ENCODE results near the gene DRC7. TPM values are rescaled to one million over a fixed set of nuclear protein-coding genes. Genes with fewer than 3 reads are reported as not detected.

Gene DRC7
- total and polyA plus RNA-seq, 9 of the 15 experiments (the other 6 are each of a cell fraction or from before 2014, with no cell fraction given), result 0.04 to 0.33 (median 0.12) TPM; not detected in 3

DNA sequence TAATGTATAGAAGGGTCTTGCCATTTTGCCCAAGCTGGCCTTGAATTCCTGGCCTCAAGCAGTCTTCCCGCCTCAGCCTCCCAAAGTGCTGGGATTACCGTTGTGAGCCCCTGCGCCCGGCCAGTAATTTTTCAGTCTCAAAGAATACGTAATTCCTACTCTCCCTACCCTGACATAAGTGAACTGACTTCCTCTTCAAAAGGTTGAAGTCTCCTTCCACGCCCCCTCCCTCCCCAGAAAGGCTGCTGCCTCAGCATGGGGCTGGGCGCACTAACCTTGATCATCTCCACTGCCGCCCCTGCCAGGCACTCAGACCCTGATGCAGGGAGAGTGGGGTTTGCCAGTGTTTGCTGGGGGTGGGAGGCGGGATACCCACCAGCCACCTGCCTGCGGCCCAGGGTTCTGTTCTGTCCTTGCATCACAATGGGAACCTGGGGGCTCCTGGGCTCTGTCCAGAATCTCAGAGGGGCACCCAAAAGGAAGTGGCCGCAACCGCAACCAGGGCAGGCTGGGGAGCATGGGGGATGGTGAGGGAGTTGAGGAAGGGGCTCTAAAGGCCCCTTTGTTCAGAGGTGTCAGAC is 80.2 kb downstream of the DRC7 start:
- Histone ChIP-seq H3K4me3 (no peak overlapping the region), H3K4me1 (replicated peaks in 1 of 2; ENCODE audit: control insufficient read depth in 2 of 2, insufficient read depth in 2 of 2, low read length in 2 of 2) (peaks cover 0 to 3% of the 10 kb centered on the region in 2 experiments; a peak in 1 of 5 replicates), H4K20me1 (replicated peaks; ENCODE audit: control insufficient read depth, insufficient read depth, low read length) (no peaks in the 10 kb centered on the region), H3K9me1 (ENCODE audit: control insufficient read depth, insufficient read depth, low read length) (no peaks in the 10 kb centered on the region), H3K79me2 (ENCODE audit: control insufficient read depth, insufficient read depth, low read length) (no peaks in the 10 kb centered on the region), H3K9ac (ENCODE audit: insufficient read depth in 1 of 2, low read depth in 2 of 2, low read length in 2 of 2) (no peak overlapping the region), H3K9me3 (replicated peaks; ENCODE audit: control insufficient read depth, insufficient read depth, low read depth, low read length) (no peaks in the 10 kb centered on the region), H3K36me3 (ENCODE audit: control insufficient read depth, insufficient read depth, low read length) (peaks cover 60% of the 10 kb centered on the region; the same call in 2 of the 3 replicates), H2AFZ (ENCODE audit: low read depth, low read length) (no peak overlapping the region), H3K27ac (ENCODE audit: extremely low read depth, low read depth, low read length) (no peak overlapping the region), H3K4me2 (ENCODE audit: insufficient read depth, low read length) (no peak overlapping the region), H3K27me3 (ENCODE audit: control insufficient read depth in 2 of 2, insufficient read depth in 2 of 2, low read length in 2 of 2) (no peaks in the 10 kb centered on the region)
- no peak for FAIRE-seq
- in situ Hi-C loops (cut with MboI) (no loop called here), intact Hi-C loops (cut with micrococcal nuclease) (no loop called here)
- CTCF ChIA-PET (ENCODE audit: low intra/inter-chr PET ratio), result no interaction called here
- WGBS (ENCODE audit: insufficient coverage, low coverage, missing lambda C conversion rate), result 95% methylated on average over 11 of the region's 12 CpGs
- POLR2A ChIA-PET, result interaction anchor here (0.6 kb wide), 1 partner anchor 177 kb away, joined by 4 read pairs; no protein-coding TSS in a partner anchor
- DNase-seq (ENCODE audit: extremely low read depth in 1 of 4, low spot score in 3 of 4), result no peak
- no peak for ATAC-seq
- BruUV-seq (replicated peaks), result no TSS peak
- no peak for TF ChIP-seq ZNF384 (IDR thresholded peaks at IDR 0.05; ENCODE audit: low read depth, low read length)
- no peak for TF ChIP-seq HMG20B (CRISPR knock-in tag; IDR thresholded peaks at IDR 0.05)
- TF ChIP-seq ZSCAN29 (IDR thresholded peaks at IDR 0.05), result no peak
- TF ChIP-seq MYNN (IDR thresholded peaks at IDR 0.05), result no peak
- no peak for TF ChIP-seq MYNN (CRISPR knock-in tag; IDR thresholded peaks at IDR 0.05)
- TF ChIP-seq, protein P1, sequence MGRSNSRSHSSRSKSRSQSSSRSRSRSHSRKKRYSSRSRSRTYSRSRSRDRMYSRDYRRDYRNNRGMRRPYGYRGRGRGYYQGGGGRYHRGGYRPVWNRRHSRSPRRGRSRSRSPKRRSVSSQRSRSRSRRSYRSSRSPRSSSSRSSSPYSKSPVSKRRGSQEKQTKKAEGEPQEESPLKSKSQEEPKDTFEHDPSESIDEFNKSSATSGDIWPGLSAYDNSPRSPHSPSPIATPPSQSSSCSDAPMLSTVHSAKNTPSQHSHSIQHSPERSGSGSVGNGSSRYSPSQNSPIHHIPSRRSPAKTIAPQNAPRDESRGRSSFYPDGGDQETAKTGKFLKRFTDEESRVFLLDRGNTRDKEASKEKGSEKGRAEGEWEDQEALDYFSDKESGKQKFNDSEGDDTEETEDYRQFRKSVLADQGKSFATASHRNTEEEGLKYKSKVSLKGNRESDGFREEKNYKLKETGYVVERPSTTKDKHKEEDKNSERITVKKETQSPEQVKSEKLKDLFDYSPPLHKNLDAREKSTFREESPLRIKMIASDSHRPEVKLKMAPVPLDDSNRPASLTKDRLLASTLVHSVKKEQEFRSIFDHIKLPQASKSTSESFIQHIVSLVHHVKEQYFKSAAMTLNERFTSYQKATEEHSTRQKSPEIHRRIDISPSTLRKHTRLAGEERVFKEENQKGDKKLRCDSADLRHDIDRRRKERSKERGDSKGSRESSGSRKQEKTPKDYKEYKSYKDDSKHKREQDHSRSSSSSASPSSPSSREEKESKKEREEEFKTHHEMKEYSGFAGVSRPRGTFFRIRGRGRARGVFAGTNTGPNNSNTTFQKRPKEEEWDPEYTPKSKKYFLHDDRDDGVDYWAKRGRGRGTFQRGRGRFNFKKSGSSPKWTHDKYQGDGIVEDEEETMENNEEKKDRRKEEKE (IDR thresholded peaks at IDR 0.05; ENCODE audit: borderline replicate concordance in 1 of 2, control insufficient read depth in 1 of 2, low read depth in 2 of 2, low read length in 1 of 2), result no peak
- TF ChIP-seq, protein P2, sequence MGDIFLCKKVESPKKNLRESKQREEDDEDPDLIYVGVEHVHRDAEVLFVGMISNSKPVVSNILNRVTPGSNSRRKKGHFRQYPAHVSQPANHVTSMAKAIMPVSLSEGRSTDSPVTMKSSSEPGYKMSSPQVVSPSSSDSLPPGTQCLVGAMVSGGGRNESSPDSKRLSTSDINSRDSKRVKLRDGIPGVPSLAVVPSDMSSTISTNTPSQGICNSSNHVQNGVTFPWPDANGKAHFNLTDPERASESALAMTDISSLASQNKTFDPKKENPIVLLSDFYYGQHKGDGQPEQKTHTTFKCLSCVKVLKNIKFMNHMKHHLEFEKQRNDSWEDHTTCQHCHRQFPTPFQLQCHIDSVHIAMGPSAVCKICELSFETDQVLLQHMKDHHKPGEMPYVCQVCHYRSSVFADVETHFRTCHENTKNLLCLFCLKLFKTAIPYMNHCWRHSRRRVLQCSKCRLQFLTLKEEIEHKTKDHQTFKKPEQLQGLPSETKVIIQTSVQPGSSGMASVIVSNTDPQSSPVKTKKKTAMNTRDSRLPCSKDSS (IDR thresholded peaks at IDR 0.05; ENCODE audit: low read depth, partially characterized antibody), result no peak
- no peak for TF ChIP-seq TCFL5 (CRISPR knock-in tag; conservative IDR thresholded peaks at IDR 0.05)
- TF ChIP-seq STAT5A (IDR thresholded peaks at IDR 0.05; ENCODE audit: borderline replicate concordance, low read length), result no peak
- TF ChIP-seq ZNF507 (tag; conservative IDR thresholded peaks at IDR 0.05), result no peak
- no peak for TF ChIP-seq ZNF354B (CRISPR knock-in tag; IDR thresholded peaks at IDR 0.05)
- TF ChIP-seq PHF8 (IDR thresholded peaks at IDR 0.05; ENCODE audit: borderline replicate concordance, low read length), result no peak
- TF ChIP-seq NRF1 (conservative IDR thresholded peaks at IDR 0.05 in 1 of 2, IDR thresholded peaks at IDR 0.05 in 1 of 2), result no peak
- TF ChIP-seq ZNF79 (CRISPR knock-in tag; IDR thresholded peaks at IDR 0.05; ENCODE audit: low read depth), result no peak
- no peak for TF ChIP-seq EHMT2 (IDR thresholded peaks at IDR 0.05)
- TF ChIP-seq TAL1 (IDR thresholded peaks at IDR 0.05), result no peak
- TF ChIP-seq, protein P3, sequence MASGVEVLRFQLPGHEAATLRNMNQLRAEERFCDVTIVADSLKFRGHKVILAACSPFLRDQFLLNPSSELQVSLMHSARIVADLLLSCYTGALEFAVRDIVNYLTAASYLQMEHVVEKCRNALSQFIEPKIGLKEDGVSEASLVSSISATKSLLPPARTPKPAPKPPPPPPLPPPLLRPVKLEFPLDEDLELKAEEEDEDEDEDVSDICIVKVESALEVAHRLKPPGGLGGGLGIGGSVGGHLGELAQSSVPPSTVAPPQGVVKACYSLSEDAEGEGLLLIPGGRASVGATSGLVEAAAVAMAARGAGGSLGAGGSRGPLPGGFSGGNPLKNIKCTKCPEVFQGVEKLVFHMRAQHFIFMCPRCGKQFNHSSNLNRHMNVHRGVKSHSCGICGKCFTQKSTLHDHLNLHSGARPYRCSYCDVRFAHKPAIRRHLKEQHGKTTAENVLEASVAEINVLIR (CRISPR knock-in tag; IDR thresholded peaks at IDR 0.05), result no peak
